Fibroblast of peridontal ligament (primary cell): ENCODE results near the gene C11orf65.

Experiments used
- DNase-seq: peaks from one replicate; pipeline ENCODE4 v3.0.0-alpha.2; 2010; ENCODE audit errors: extremely low read depth

C11orf65 gene

GRCh38 chr11:108369064-108369463 lies 98.3 kb downstream of the C11orf65 start:
- no peak for DNase-seq

- peak; percentile 37 for DNase-seq
Measured at GRCh38 chr11:108368134-108368533, 99.2 kb downstream of the C11orf65 start.

GRCh38 chr11:108364159-108364558 lies 103.2 kb downstream of the C11orf65 start:
- DNase-seq, result peak; percentile 52

- DNase-seq, result no peak
Measured at GRCh38 chr11:108351468-108351867, 115.9 kb downstream of the C11orf65 start.

GRCh38 chr11:108346451-108346850 lies 120.9 kb downstream of the C11orf65 start:
- no peak for DNase-seq

GRCh38 chr11:108345767-108346166 lies 121.6 kb downstream of the C11orf65 start:
- no peak for DNase-seq

- no peak for DNase-seq
Measured at GRCh38 chr11:108343714-108344113, 123.6 kb downstream of the C11orf65 start.

- DNase-seq, result no peak
Measured at GRCh38 chr11:108341654-108342053, 125.7 kb downstream of the C11orf65 start.

GRCh38 chr11:108340973-108341372 lies 126.4 kb downstream of the C11orf65 start:
- DNase-seq, result no peak

GRCh38 chr11:108338750-108339149 lies 128.6 kb downstream of the C11orf65 start:
- no peak for DNase-seq

- DNase-seq, result no peak
Measured at GRCh38 chr11:108333403-108333899, 133.9 kb downstream of the C11orf65 start.
